Endothelial cell of umbilical vein (primary cell): ENCODE results near the gene CCL27. TPM values are rescaled to one million over a fixed set of nuclear protein-coding genes. Genes with fewer than 3 reads are reported as not detected.

ENCODE experiments used
- BruUV-seq: library from RNA; stranded (reverse); fragments of 400-500 nt; replicated peaks from 2 replicates; lab custom pipeline; 2021; lab: Mats Ljungman, UMichigan
- CTCF ChIA-PET: fragments of 300-600, 350-600 bp; sonication (Branson Sonifier 250); formaldehyde crosslinking; loops from one replicate; lab custom pipeline; 2021; ENCODE audit warnings: antibody characterized with exemption, inconsistent platforms; lab: Charles Lee
- POLR2A ChIA-PET: fragments of 300-600, 350-600 bp; sonication (Branson Sonifier 250); formaldehyde crosslinking; loops from one replicate; lab custom pipeline; 2021; ENCODE audit warnings: antibody characterized with exemption, inconsistent platforms; lab: Charles Lee
- DNase-seq: peaks from one replicate; pipeline ENCODE4 v3.0.0-alpha.2; 2011; ENCODE audit warnings: low read depth, low spot score
- FAIRE-seq: peaks from 2 replicates; lab custom pipeline; 2011; peaks lifted over from hg19 to GRCh38; lab: Jason Lieb, UNC
- H2AFZ ChIP-seq: 2 replicates; pipeline ENCODE4 v1.6.0; 2012; ENCODE audit warnings: low read depth, low read length, control low read depth, inconsistent platforms
- H3K27ac ChIP-seq: 2 replicates; pipeline ENCODE4 v1.5.1; 2011; ENCODE audit warnings: low read depth, mild to moderate bottlenecking, control low read depth, low read length, moderate library complexity; ENCODE audit not compliant: insufficient read depth
- H3K27me3 ChIP-seq, 2 experiments: 2 replicates each; pipeline versions ENCODE4 v1.6.0 to v1.6.1; 2011; ENCODE audit warnings: low read length in 2 of 2, mixed read lengths in 1 of 2; ENCODE audit not compliant: control insufficient read depth in 2 of 2, insufficient read depth in 2 of 2
- H3K36me3 ChIP-seq, 2 experiments: 2 replicates in 1 of 2; 3 replicates in 1 of 2; pipeline ENCODE4 v1.5.1; 2011; ENCODE audit warnings: low read length in 2 of 2, mild to moderate bottlenecking in 1 of 2, moderate library complexity in 1 of 2; ENCODE audit not compliant: control insufficient read depth in 2 of 2, insufficient read depth in 2 of 2; ENCODE audit errors: extremely low read depth in 1 of 2
- H3K4me1 ChIP-seq: 3 replicates; pipeline ENCODE4 v1.5.1; 2011; ENCODE audit warnings: mild to moderate bottlenecking, low read length; ENCODE audit not compliant: control insufficient read depth, insufficient read depth; ENCODE audit errors: extremely low read depth
- H3K4me2 ChIP-seq: 2 replicates; pipeline ENCODE4 v1.6.1; 2011; ENCODE audit warnings: low read length, control low read depth, mixed read lengths; ENCODE audit not compliant: insufficient read depth
- H3K4me3 ChIP-seq, 3 experiments: fragments of 200-600 bp in 1 of 3; sonication (generic), shearing (Covaris generic) in 1 of 3; replicated peaks in 1 of 3; 2 replicates each; pipeline ENCODE4 v1.5.1; 2011 to 2016; ENCODE audit warnings: control low read depth in 3 of 3, low read length in 3 of 3, mild to moderate bottlenecking in 2 of 3, inconsistent platforms in 1 of 3, low read depth in 1 of 3, moderate library complexity in 1 of 3; ENCODE audit not compliant: insufficient read depth in 1 of 3
- H3K79me2 ChIP-seq: 2 replicates; pipeline ENCODE4 v1.6.0; 2012; ENCODE audit warnings: low read length, inconsistent platforms; ENCODE audit not compliant: control insufficient read depth, insufficient read depth
- H3K9ac ChIP-seq: replicated peaks from 2 replicates; pipeline ENCODE3; 2011; ENCODE audit warnings: low read length, control low read depth; ENCODE audit not compliant: insufficient read depth; ENCODE audit errors: extremely low read depth
- H3K9me1 ChIP-seq: replicated peaks from 3 replicates; pipeline ENCODE4 v1.6.0; 2011; ENCODE audit warnings: mild to moderate bottlenecking, low read length; ENCODE audit not compliant: control insufficient read depth, insufficient read depth; ENCODE audit errors: extremely low read depth
- H3K9me3 ChIP-seq: replicated peaks from 2 replicates; pipeline ENCODE4 v1.5.1; 2012; ENCODE audit warnings: low read length, inconsistent platforms; ENCODE audit not compliant: control insufficient read depth, insufficient read depth
- H4K20me1 ChIP-seq: replicated peaks from 2 replicates; pipeline ENCODE3; 2011; ENCODE audit warnings: mild to moderate bottlenecking, low read length; ENCODE audit not compliant: control insufficient read depth, insufficient read depth; ENCODE audit errors: extremely low read depth
- JUN ChIP-seq: IDR thresholded peaks from 2 replicates; pipeline ENCODE4 v1.6.1; 2011; ENCODE audit warnings: borderline replicate concordance, low read depth; ENCODE audit not compliant: insufficient read length, insufficient read depth
- MYC ChIP-seq: IDR thresholded peaks from one replicate; pipeline ENCODE4 v1.6.1; 2011; ENCODE audit warnings: mild to moderate bottlenecking, low read depth, low read length
- POLR2A ChIP-seq: IDR thresholded peaks from 2 replicates; pipeline ENCODE4 v1.6.1; 2012; ENCODE audit warnings: low read depth, mild to moderate bottlenecking, control low read depth, low read length
- POLR2AphosphoS5 ChIP-seq: IDR thresholded peaks from 2 replicates; pipeline ENCODE4 v1.6.1; 2012; ENCODE audit warnings: low read depth, mild to moderate bottlenecking, control low read depth, low read length, moderate library complexity; ENCODE audit not compliant: insufficient read depth
- dilution Hi-C: fragments of 300-500 bp; cut with MboI; formaldehyde crosslinking; loops from one replicate; pipeline ENCODE4 v1.15.0; 2019; ENCODE audit warnings: low sequenced_read_pairs; ENCODE audit not compliant: extremely low pct_ligation_motif_present
- intact Hi-C: fragments of 100-400 bp; cut with micrococcal nuclease; formaldehyde crosslinking; loops from one replicate; pipeline ENCODE4 v1.10.0; 2022
- polyA plus RNA-seq, 4 experiments: library from polyadenylated mRNA; depleted of rRNA in 3 of 4; stranded (reverse) in 3 of 4; unstranded in 1 of 4; fragments of >200 nt; gene quantifications; 2 replicates each; pipeline versions ENCODE4 v1.2.1 to v1.2.3, GENCODE V29; 2011 to 2012; ENCODE audit warnings: missing spikeins in 1 of 4
- total RNA-seq: library from RNA; stranded (reverse); gene quantifications from 2 replicates; pipeline ENCODE4 v1.2.3, GENCODE V29; 2021
- TF ChIP-seq, protein P1 (sequence below): IDR thresholded peaks from 2 replicates; pipeline ENCODE4 v1.6.1; 2011; ENCODE audit not compliant: insufficient read depth, insufficient read length
- TF ChIP-seq, protein P2 (sequence below), 2 donors: IDR thresholded peaks; 1 replicate in 1 of 2; 2 replicates in 1 of 2; pipeline ENCODE4 v1.5.1; 2011; ENCODE audit warnings: low read length in 2 of 2, mild to moderate bottlenecking in 2 of 2, moderate library complexity in 2 of 2, control low read depth in 1 of 2, inconsistent platforms in 1 of 2, low read depth in 1 of 2; ENCODE audit not compliant: insufficient read depth in 1 of 2; ENCODE audit errors: extremely low read depth in 1 of 2

The CCL27 gene
- total and polyA plus RNA-seq, 2 donors (not counting 3 experiments of a cell fraction or from before 2014, with no cell fraction given): not detected

DNA sequence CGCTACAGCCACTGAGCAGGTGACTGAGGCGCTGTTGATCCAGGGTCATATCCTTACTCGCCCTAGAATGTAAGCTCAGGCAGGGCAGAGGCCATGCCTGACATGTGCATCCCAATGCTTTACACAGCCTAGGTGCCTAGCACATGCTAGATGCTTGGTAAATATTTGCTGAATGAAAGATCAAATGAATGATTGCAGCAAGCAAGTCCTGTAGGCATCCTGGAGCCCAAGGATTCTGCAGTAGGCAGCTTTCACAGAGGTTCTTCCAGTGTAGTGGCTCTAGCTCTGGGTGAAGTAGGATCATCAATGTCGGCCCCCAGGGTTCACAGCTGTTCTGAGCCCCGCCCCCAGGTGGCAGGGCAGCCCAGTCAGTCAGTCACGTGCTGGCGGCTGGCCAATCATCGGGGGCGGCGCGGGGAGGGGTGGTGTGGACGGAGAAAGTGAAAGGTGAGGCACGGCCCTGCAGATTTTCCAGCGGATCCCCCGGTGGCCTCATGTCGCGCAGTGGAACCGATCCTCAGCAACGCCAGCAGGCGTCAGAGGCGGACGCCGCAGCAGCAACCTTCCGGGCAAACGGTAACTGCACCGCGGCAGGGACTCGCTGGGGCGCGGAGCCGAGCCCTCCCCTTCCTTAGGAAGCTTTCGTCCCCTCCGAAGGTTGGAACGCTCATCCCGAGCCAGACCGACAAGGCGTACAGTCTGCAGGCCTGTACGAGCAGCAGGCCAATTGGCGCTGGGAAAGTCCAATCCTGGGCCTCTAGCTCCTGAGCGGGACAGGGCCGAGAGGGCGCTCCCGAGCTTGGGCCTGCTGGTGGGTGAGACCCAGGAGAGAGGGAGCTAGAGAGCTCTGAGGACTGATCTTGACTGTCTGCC lies 16.0 kb downstream of the CCL27 start, which contains the start of gene GALT:
Gene GALT (plus strand): TSS at position 465 of the 873 bp plus-strand sequence. CDS start 30 bp downstream, at position 495.
- no peaks in the 10 kb centered on the region for H3K9me1 ChIP-seq
- peak within 1 kb of the TSS; percentile 53 to 78 (median 75) for H3K4me3 ChIP-seq
- DNase-seq (peak; percentile 88), FAIRE-seq (peak; percentile 93)
- intact Hi-C loops (loop anchor here (1.0 kb wide), 1 partner anchor 9 kb away; the partner anchor contains the start of gene SIGMAR1), dilution Hi-C loops (no loop called here)
- H3K27me3 ChIP-seq: no peaks in the 10 kb centered on the region
- H3K4me1 ChIP-seq: peaks cover 17% of the 10 kb centered on the region
- peak within 1 kb of the TSS; percentile 98 for H2AFZ ChIP-seq
- H3K27ac ChIP-seq: peak within 1 kb of the TSS; percentile 41
- ChIA-PET POLR2A (interaction anchor here (1.5 to 1.9 kb wide), 2 partner anchors 9 to 19 kb away, joined by 7 read pairs; partner anchors contain the start of gene SIGMAR1), CTCF (interaction anchor here (0.7 to 2.2 kb wide), 11 partner anchors 9 to 56 kb away, joined by 3 to 21 read pairs (median 6); partner anchors contain the start of gene SIGMAR1)
- H3K36me3 ChIP-seq: peaks cover 0 to 14% of the 10 kb centered on the region in 2 experiments
- peak within 1 kb of the TSS; percentile 68 for H3K9ac ChIP-seq
- no peaks in the 10 kb centered on the region for H3K9me3 ChIP-seq
- no peaks in the 10 kb centered on the region for H4K20me1 ChIP-seq
- peaks cover 6% of the 10 kb centered on the region for H3K79me2 ChIP-seq
- no TSS peak for BruUV-seq
- TF ChIP-seq POLR2A (peak; percentile 51), POLR2AphosphoS5 (peak; percentile 71), JUN (no peak), MYC (no peak)
- TF ChIP-seq, protein P1, sequence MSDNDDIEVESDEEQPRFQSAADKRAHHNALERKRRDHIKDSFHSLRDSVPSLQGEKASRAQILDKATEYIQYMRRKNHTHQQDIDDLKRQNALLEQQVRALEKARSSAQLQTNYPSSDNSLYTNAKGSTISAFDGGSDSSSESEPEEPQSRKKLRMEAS: peak; percentile 93
- TF ChIP-seq, protein P2, sequence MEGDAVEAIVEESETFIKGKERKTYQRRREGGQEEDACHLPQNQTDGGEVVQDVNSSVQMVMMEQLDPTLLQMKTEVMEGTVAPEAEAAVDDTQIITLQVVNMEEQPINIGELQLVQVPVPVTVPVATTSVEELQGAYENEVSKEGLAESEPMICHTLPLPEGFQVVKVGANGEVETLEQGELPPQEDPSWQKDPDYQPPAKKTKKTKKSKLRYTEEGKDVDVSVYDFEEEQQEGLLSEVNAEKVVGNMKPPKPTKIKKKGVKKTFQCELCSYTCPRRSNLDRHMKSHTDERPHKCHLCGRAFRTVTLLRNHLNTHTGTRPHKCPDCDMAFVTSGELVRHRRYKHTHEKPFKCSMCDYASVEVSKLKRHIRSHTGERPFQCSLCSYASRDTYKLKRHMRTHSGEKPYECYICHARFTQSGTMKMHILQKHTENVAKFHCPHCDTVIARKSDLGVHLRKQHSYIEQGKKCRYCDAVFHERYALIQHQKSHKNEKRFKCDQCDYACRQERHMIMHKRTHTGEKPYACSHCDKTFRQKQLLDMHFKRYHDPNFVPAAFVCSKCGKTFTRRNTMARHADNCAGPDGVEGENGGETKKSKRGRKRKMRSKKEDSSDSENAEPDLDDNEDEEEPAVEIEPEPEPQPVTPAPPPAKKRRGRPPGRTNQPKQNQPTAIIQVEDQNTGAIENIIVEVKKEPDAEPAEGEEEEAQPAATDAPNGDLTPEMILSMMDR (IDR thresholded peaks at IDR 0.05; ENCODE audit: extremely low read depth in 1 of 2, insufficient read depth in 1 of 2, low read depth in 1 of 2, low read length in 2 of 2): peak in 1 of 2 donors; percentile 54
- H3K4me2 ChIP-seq: peak within 1 kb of the TSS; percentile 82
